Right lung (tissue), 5 donors: Measurements from ENCODE around the gene CITED2. TPM values are rescaled to one million over a fixed set of nuclear protein-coding genes. Genes with fewer than 3 reads are reported as not detected.

ENCODE experiments used
- DNase-seq, 2 donors: peaks; one replicate each; pipeline ENCODE4 v3.0.0-alpha.2; 2013
- polyA plus RNA-seq, 5 donors: library from polyadenylated mRNA; unstranded; fragments of 120-200 nt; gene quantifications; one replicate each; pipeline versions ENCODE4 v1.2.1 to v1.2.3, GENCODE V29; 2013; ENCODE audit warnings: inconsistent platforms in 1 of 5, low replicate concordance in 1 of 5; ENCODE audit not compliant: insufficient read length in 5 of 5, insufficient read depth in 1 of 5

CITED2 gene
- polyA plus RNA-seq, 5 donors, result 85.9 to 158 (median 112) TPM

- DNase-seq, result no peak
These were observed 16.0 kb upstream of the CITED2 start for GRCh38 chr6:139390447-139390846.

GRCh38 chr6:139388384-139388783, 13.9 kb upstream of the CITED2 start:
- no peak for DNase-seq

GRCh38 chr6:139386404-139386803, 12.0 kb upstream of the CITED2 start:
- no peak for DNase-seq

GRCh38 chr6:139381216-139381865, 6.9 kb upstream of the CITED2 start:
- DNase-seq, result peak; percentile 59 to 62

GRCh38 chr6:139380611-139381010, 6.2 kb upstream of the CITED2 start:
- no peak for DNase-seq

- DNase-seq, result no peak
These were observed 5.7 kb upstream of the CITED2 start for GRCh38 chr6:139380168-139380567.

GRCh38 chr6:139378882-139379341, 4.5 kb upstream of the CITED2 start:
- DNase-seq, result no peak

GRCh38 chr6:139378226-139378625, 3.8 kb upstream of the CITED2 start:
- no peak for DNase-seq

GRCh38 chr6:139376604-139377218, 2.3 kb upstream of the CITED2 start:
- DNase-seq, result no peak

- peak; percentile 72 to 75 for DNase-seq
These were observed 1.5 kb upstream of the CITED2 start for GRCh38 chr6:139376017-139376330.

GRCh38 chr6:139375226-139376016, 973 bp upstream of the CITED2 start:
- peak; percentile 91 for DNase-seq

- no peak for DNase-seq
These were observed 506 bp downstream of the CITED2 start for GRCh38 chr6:139373928-139374356.

GRCh38 chr6:139373154-139373927, 1.1 kb downstream of the CITED2 start:
- DNase-seq, result peak in 1 of 2 donors; percentile 58

- no peak for DNase-seq
These were observed 1.9 kb downstream of the CITED2 start for GRCh38 chr6:139372326-139373153.

- no peak for DNase-seq
These were observed 2.8 kb downstream of the CITED2 start for GRCh38 chr6:139371421-139372203.

- DNase-seq, result no peak
These were observed 3.5 kb downstream of the CITED2 start for GRCh38 chr6:139370999-139371345.

- no peak for DNase-seq
These were observed 4.0 kb downstream of the CITED2 start for GRCh38 chr6:139370283-139370998.

GRCh38 chr6:139369568-139370282, 4.7 kb downstream of the CITED2 start:
- peak in 1 of 2 donors; percentile 52 for DNase-seq

GRCh38 chr6:139369068-139369467, 5.4 kb downstream of the CITED2 start:
- no peak for DNase-seq
